HepG2 (cell line): ENCODE results near the gene HYOU1. TPM values are rescaled to one million over a fixed set of nuclear protein-coding genes. Genes with fewer than 3 reads are reported as not detected.

ENCODE experiments used
- CBX2 ChIP-seq, 2 experiments: fragments of 200-600 bp in 1 of 2; sonication (generic); formaldehyde crosslinking in 1 of 2; IDR thresholded peaks; 2 replicates each; pipeline versions ENCODE4 v1.7.0 to v1.8.1; 2018 to 2022; ENCODE audit warnings: low read depth in 2 of 2, low read length in 1 of 2, mild to moderate bottlenecking in 1 of 2, missing genetic modification reagents in 1 of 2
- EED ChIP-seq: sonication (generic); formaldehyde crosslinking; IDR thresholded peaks from 2 replicates; pipeline ENCODE4 v1.5.0; 2020; ENCODE audit warnings: mild to moderate bottlenecking, missing genetic modification reagents
- ELF3 ChIP-seq: IDR thresholded peaks from 2 replicates; pipeline ENCODE4 v1.6.1; 2016; ENCODE audit warnings: missing genetic modification reagents, missing compliant biosample characterization
- FOXO1 ChIP-seq: sonication (generic); formaldehyde crosslinking; IDR thresholded peaks from 2 replicates; pipeline ENCODE4 v1.4.0; 2020; ENCODE audit warnings: missing genetic modification reagents
- GLMP ChIP-seq: sonication (generic); formaldehyde crosslinking; IDR thresholded peaks from 2 replicates; pipeline ENCODE4 v1.9.0; 2021; ENCODE audit warnings: missing genetic modification reagents, mild to moderate bottlenecking, borderline replicate concordance
- HNF4A ChIP-seq: sonication (generic); formaldehyde crosslinking; IDR thresholded peaks from 2 replicates; pipeline ENCODE4 v1.4.0; 2020; ENCODE audit warnings: missing genetic modification reagents
- MIXL1 ChIP-seq: IDR thresholded peaks from 2 replicates; pipeline ENCODE4 v1.6.1; 2016
- MXI1 ChIP-seq: IDR thresholded peaks from 3 replicates; pipeline ENCODE4 v1.6.1; 2012; ENCODE audit warnings: low read depth, low read length, inconsistent platforms, borderline replicate concordance
- MYNN ChIP-seq: sonication (generic); formaldehyde crosslinking; IDR thresholded peaks from 2 replicates; pipeline ENCODE4 v1.4.0; 2020; ENCODE audit warnings: mild to moderate bottlenecking, low read depth, missing genetic modification reagents
- MYPOP ChIP-seq: sonication (generic); formaldehyde crosslinking; IDR thresholded peaks from 2 replicates; pipeline ENCODE4 v1.8.1; 2023; ENCODE audit warnings: mild to moderate bottlenecking, moderate library complexity, missing genetic modification reagents
- NONO ChIP-seq, 2 experiments: fragments of 450-650 bp in 1 of 2; sonication (generic) in 1 of 2; formaldehyde crosslinking in 1 of 2; IDR thresholded peaks in 1 of 2; conservative IDR thresholded peaks in 1 of 2; 2 replicates each; pipeline versions ENCODE4 v1.6.1 to v1.8.0; 2017 to 2022; ENCODE audit warnings: mild to moderate bottlenecking in 1 of 2, missing genetic modification reagents in 1 of 2, moderate library complexity in 1 of 2
- PAXIP1 ChIP-seq: sonication (generic); formaldehyde crosslinking; conservative IDR thresholded peaks from 2 replicates; pipeline ENCODE4 v1.4.0; 2020; ENCODE audit warnings: mild to moderate bottlenecking, missing genetic modification reagents, moderate library complexity
- PRDM4 ChIP-seq: sonication (generic); formaldehyde crosslinking; IDR thresholded peaks from 2 replicates; pipeline ENCODE4 v1.9.0; 2021; ENCODE audit warnings: missing genetic modification reagents, borderline replicate concordance
- SMARCC2 ChIP-seq: fragments of 450-650 bp; IDR thresholded peaks from 2 replicates; pipeline ENCODE4 v1.6.1; 2017; ENCODE audit warnings: antibody characterized with exemption, mild to moderate bottlenecking
- SOX6 ChIP-seq, 2 experiments: fragments of 450-650 bp in 1 of 2; sonication (generic) in 1 of 2; formaldehyde crosslinking in 1 of 2; IDR thresholded peaks; 2 replicates each; pipeline versions ENCODE4 v1.4.0 to v1.6.1; 2017 to 2020; ENCODE audit warnings: antibody characterized with exemption in 1 of 2, mild to moderate bottlenecking in 1 of 2, missing genetic modification reagents in 1 of 2
- SP140L ChIP-seq: sonication (generic); formaldehyde crosslinking; IDR thresholded peaks from 2 replicates; pipeline ENCODE4 v1.4.0; 2020; ENCODE audit warnings: missing genetic modification reagents, borderline replicate concordance
- XRCC5 ChIP-seq: fragments of 200-400 bp; formaldehyde crosslinking; optimal IDR thresholded peaks from 2 replicates; pipeline ENCODE3; 2017; ENCODE audit warnings: mild to moderate bottlenecking, low read length
- ZNF121 ChIP-seq: sonication (generic); formaldehyde crosslinking; IDR thresholded peaks from 2 replicates; pipeline ENCODE4 v1.5.0; 2020; ENCODE audit warnings: mild to moderate bottlenecking, missing genetic modification reagents
- ZNF562 ChIP-seq: sonication (generic); formaldehyde crosslinking; IDR thresholded peaks from 2 replicates; pipeline ENCODE4 v1.8.0; 2022; ENCODE audit warnings: missing genetic modification reagents, borderline replicate concordance
- ZSCAN9 ChIP-seq: IDR thresholded peaks from 2 replicates; pipeline ENCODE4 v1.6.1; 2016; ENCODE audit warnings: borderline replicate concordance
- polyA plus RNA-seq, 8 experiments: library from polyadenylated mRNA; depleted of rRNA in 3 of 8; stranded (reverse) in 7 of 8; unstranded in 1 of 8; fragments of >200 nt; fragmentation: Illumina TruSeq in 4 of 8; extraction: Trizol in 4 of 8; gene quantifications; 2 replicates each; pipeline versions ENCODE4 v1.2.1 to v1.2.3, GENCODE V29; 2011 to 2016; ENCODE audit warnings: low read depth in 4 of 8, missing spikeins in 1 of 8, mixed read lengths in 1 of 8; ENCODE audit not compliant: insufficient read depth in 1 of 8
- total RNA-seq, 5 experiments: library from RNA; depleted of rRNA; stranded (reverse); fragments of >200 nt; fragmentation: Illumina TruSeq; extraction: Trizol; gene quantifications; 2 replicates each; pipeline ENCODE4 v1.2.3, GENCODE V29; 2016; ENCODE audit warnings: low read depth in 1 of 5

Gene HYOU1
- total and polyA plus RNA-seq, 2 of the 13 experiments (the other 11 are each of a cell fraction or from before 2014, with no cell fraction given) = 127 to 155 TPM

- 0 out of 2 replicates have a peak, but pooled peaks have one; percentile 37 for TF ChIP-seq ZSCAN9 (CRISPR knock-in tag)
- no peak for TF ChIP-seq EED (CRISPR knock-in tag)
- TF ChIP-seq MYNN = peak; percentile 21; the same call in 1 of the 2 replicates
- peak; percentile 44; the same call in 1 of the 2 replicates for TF ChIP-seq ELF3 (CRISPR knock-in tag)
- no peak for TF ChIP-seq ZNF562 (CRISPR knock-in tag)
- TF ChIP-seq SP140L = no peak
- TF ChIP-seq CBX2 (IDR thresholded peaks at IDR 0.05; ENCODE audit: low read depth, low read length) = no peak
- TF ChIP-seq CBX2 (CRISPR knock-in tag; IDR thresholded peaks at IDR 0.05; ENCODE audit: low read depth) = no peak
- TF ChIP-seq PAXIP1 (CRISPR knock-in tag) = peak; percentile 53; the same call in 1 of the 2 replicates
- TF ChIP-seq GLMP (CRISPR knock-in tag) = no peak
- peak; percentile 89 for TF ChIP-seq HNF4A (CRISPR knock-in tag)
- TF ChIP-seq NONO (IDR thresholded peaks at IDR 0.05) = no peak
- TF ChIP-seq NONO (CRISPR knock-in tag; conservative IDR thresholded peaks at IDR 0.05) = 0 out of 2 replicates have a peak, but pooled peaks have one; percentile 19
- no peak for TF ChIP-seq MIXL1 (CRISPR knock-in tag)
- no peak for TF ChIP-seq ZNF121
- no peak for TF ChIP-seq MYPOP (CRISPR knock-in tag)
- no peak for TF ChIP-seq SOX6 (IDR thresholded peaks at IDR 0.05)
- TF ChIP-seq SOX6 (CRISPR knock-in tag; IDR thresholded peaks at IDR 0.05) = peak; percentile 44
- TF ChIP-seq FOXO1 = no peak
- TF ChIP-seq PRDM4 = no peak
- no peak for TF ChIP-seq SMARCC2
- TF ChIP-seq MXI1 = no peak
- peak; percentile 14 for TF ChIP-seq XRCC5
These were observed 32.4 kb downstream of the HYOU1 start (continued) for GRCh38 chr11:119024430-119025098.
